ENCODE data around the gene GRIN1. TPM values are rescaled to one million over a fixed set of nuclear protein-coding genes. Genes with fewer than 3 reads are reported as not detected.

The GRIN1 gene
- total and polyA plus RNA-seq, 2 of the 13 experiments (the other 11 are each of a cell fraction or from before 2014, with no cell fraction given): 0.13 TPM; not detected in 1

- TF ChIP-seq TFAP4 (IDR thresholded peaks at IDR 0.05; ENCODE audit: borderline replicate concordance, low read depth): peak; percentile 36; the same call in 1 of the 2 replicates
- no peak for TF ChIP-seq CBFB (CRISPR knock-in tag; IDR thresholded peaks at IDR 0.05)
- TF ChIP-seq ZNF138 (CRISPR knock-in tag; IDR thresholded peaks at IDR 0.05; ENCODE audit: low read depth): 0 out of 2 replicates have a peak, but pooled peaks have one; percentile 38
- TF ChIP-seq KLF15 (CRISPR knock-in tag; IDR thresholded peaks at IDR 0.05; ENCODE audit: borderline replicate concordance): no peak
- no peak for TF ChIP-seq DRAP1 (CRISPR knock-in tag; IDR thresholded peaks at IDR 0.05)
- TF ChIP-seq ZNF121 (CRISPR knock-in tag; IDR thresholded peaks at IDR 0.05): 0 out of 2 replicates have a peak, but pooled peaks have one; percentile 30
- TF ChIP-seq ZNF552 (CRISPR knock-in tag; IDR thresholded peaks at IDR 0.05; ENCODE audit: borderline replicate concordance): no peak
- no peak for TF ChIP-seq NFE2L2 (IDR thresholded peaks at IDR 0.05; ENCODE audit: low read length)
- TF ChIP-seq MED8 (CRISPR knock-in tag; IDR thresholded peaks at IDR 0.05; ENCODE audit: insufficient replicate concordance): no peak
- no peak for TF ChIP-seq SKI (IDR thresholded peaks at IDR 0.05; ENCODE audit: partially characterized antibody)
- TF ChIP-seq RAD21 (CRISPR knock-in tag; IDR thresholded peaks at IDR 0.05): peak; percentile 44; the same call in 1 of the 2 replicates
- no peak for TF ChIP-seq HIVEP1 (CRISPR knock-in tag; IDR thresholded peaks at IDR 0.05)
- TF ChIP-seq ARNTL (CRISPR knock-in tag; IDR thresholded peaks at IDR 0.05): no peak
- no peak for TF ChIP-seq TOE1 (CRISPR knock-in tag; IDR thresholded peaks at IDR 0.05)
- no peak for TF ChIP-seq SOX6 (IDR thresholded peaks at IDR 0.05)
- 0 out of 2 replicates have a peak, but pooled peaks have one; percentile 25 for TF ChIP-seq SOX6 (CRISPR knock-in tag; IDR thresholded peaks at IDR 0.05)
- peak; percentile 81 for TF ChIP-seq RBM39 (IDR thresholded peaks at IDR 0.05; ENCODE audit: low read depth, low read length, poor library complexity, severe bottlenecking)
- TF ChIP-seq XRCC5 (optimal IDR thresholded peaks at IDR 0.05; ENCODE audit: low read length): peak; percentile 65
- TF ChIP-seq RARA (CRISPR knock-in tag; IDR thresholded peaks at IDR 0.05): no peak
- TF ChIP-seq ZFP36L1 (CRISPR knock-in tag; IDR thresholded peaks at IDR 0.05): no peak
- no peak for TF ChIP-seq ZBTB43 (CRISPR knock-in tag; conservative IDR thresholded peaks at IDR 0.05)
- TF ChIP-seq ZNF12 (CRISPR knock-in tag; IDR thresholded peaks at IDR 0.05): peak; percentile 45; the same call in 1 of the 2 replicates
- no peak for TF ChIP-seq ZNF720 (CRISPR knock-in tag; IDR thresholded peaks at IDR 0.05)
- TF ChIP-seq ELF4 (CRISPR knock-in tag; IDR thresholded peaks at IDR 0.05; ENCODE audit: borderline replicate concordance): no peak
- TF ChIP-seq ZNF44 (CRISPR knock-in tag; IDR thresholded peaks at IDR 0.05): no peak
- TF ChIP-seq HDAC2 (CRISPR knock-in tag; IDR thresholded peaks at IDR 0.05): no peak
- peak; percentile 21; the same call in 1 of the 2 replicates for TF ChIP-seq ZMAT3 (CRISPR knock-in tag; conservative IDR thresholded peaks at IDR 0.05)
- TF ChIP-seq REXO4 (CRISPR knock-in tag; IDR thresholded peaks at IDR 0.05; ENCODE audit: borderline replicate concordance): no peak
- TF ChIP-seq REL (CRISPR knock-in tag; conservative IDR thresholded peaks at IDR 0.05): peak; percentile 39; the same call in 1 of the 2 replicates
- no peak for TF ChIP-seq SRF (IDR thresholded peaks at IDR 0.05; ENCODE audit: low read depth, low read length)
- no peak for TF ChIP-seq MIXL1 (CRISPR knock-in tag; IDR thresholded peaks at IDR 0.05)
- TF ChIP-seq ZNF792 (CRISPR knock-in tag; IDR thresholded peaks at IDR 0.05): no peak
Measured at GRCh38 chr9:137111788-137112563, 27.0 kb upstream of the GRIN1 start (continued).

Data from HepG2 (cell line).